NAMALWA (cell line): ENCODE results near the gene UBE2I.
A peak's percentile ranks its signal among the peaks of the same experiment; 100 is the strongest.
"Not testable (repeated sequence)": the region's sequence is repeated elsewhere in the genome, so short reads cannot be mapped to it uniquely, and the experiment has no call there.

ENCODE experiments used
- DNase-seq: peaks from one replicate; pipeline ENCODE4 v3.0.0-alpha.2; 2015; ENCODE audit warnings: low spot score

Gene UBE2I

DNA sequence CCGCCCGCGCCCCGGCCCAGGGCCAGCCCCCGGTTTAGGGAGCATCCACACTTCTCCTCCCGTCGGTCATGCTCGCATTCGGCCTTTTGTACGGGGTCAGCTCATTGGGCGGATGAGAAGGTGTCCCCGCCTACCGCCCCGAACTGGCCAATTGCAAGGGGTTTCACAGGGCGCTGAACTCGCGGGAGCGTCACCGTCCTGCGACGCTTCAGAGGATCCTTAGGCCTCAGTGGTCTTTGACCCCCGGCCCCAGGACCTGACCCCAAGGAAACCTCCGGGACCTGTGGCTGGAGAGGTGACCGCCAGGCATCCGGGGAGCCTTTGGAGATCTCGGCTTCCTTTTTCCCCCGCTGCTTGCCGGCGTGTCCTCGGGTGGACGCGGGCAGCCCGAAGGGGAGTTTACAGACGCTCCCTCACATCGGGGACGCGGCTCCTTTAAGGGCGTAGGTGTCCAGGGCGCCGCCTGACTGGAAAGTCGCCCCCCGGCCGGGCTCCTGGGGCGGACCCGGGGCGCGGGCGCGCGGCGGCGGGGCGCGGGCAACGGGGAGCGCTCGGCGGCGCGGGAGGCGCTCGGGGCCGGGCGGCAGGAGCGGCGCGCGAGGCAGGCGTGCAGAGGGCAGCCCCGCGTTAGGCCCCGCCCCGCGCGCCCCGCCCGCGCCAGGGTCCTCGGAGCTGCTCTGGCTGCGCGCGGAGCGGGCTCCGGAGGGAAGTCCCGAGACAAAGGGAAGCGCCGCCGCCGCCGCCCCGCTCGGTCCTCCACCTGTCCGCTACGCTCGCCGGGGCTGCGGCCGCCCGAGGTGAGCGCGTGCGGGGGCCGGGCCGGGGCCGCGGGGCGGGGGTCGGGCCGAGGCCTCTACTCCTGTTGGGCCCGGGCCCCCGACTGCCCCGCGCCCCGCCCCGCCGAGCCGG lies at the start of gene UBE2I:
Gene UBE2I (plus strand): TSS at position 660 of the 909 bp plus-strand sequence. CDS start 4,395 bp downstream, outside the sequence.
- DNase-seq, result peak; percentile 98

DNA sequence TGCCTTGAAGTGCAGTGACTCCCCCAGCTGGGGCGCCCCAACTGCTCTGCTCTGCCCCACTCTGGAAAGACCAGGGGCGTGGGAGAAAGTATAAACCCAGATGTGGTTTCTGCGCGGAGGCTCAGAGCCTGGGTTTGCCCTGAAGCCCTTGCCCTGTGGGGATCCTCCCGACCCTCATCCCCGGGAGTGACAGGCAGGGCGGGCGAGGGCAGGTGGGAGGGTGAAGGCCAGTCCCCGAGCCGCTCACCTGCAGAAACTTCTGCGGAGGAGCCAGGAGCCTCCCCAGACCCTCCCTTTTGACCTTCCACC lies 49.7 kb upstream of the UBE2I start:
- DNase-seq, result no peak

DNA sequence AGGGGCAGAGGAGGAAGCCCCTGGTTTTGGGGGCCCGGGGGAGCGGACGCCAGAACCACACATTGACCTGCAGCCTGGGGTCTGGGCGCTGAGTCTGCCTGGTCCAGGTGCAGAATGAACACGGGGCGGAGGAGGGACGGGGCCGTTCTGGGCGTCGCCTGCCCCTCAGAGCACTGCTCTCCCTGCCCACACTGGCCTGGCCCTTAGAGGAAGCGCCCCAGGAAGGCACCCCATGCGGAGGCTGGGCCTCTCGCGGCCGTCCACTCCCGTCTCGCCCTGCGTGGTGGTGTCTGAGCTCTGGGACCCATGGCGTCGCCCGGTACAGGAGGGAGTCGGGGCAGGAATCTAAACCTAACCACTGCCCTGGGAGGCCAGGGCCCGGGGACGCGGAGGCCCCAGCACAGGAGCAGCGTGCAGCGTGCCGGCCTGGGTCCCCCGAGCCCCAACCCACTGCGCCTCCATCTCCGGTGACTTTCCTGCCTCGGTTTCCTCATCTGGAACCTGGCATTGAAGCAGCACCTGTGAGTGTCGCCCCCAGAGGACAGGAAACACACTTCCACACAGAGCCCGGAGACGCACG lies 49.2 kb upstream of the UBE2I start:
- DNase-seq, result no peak

DNA sequence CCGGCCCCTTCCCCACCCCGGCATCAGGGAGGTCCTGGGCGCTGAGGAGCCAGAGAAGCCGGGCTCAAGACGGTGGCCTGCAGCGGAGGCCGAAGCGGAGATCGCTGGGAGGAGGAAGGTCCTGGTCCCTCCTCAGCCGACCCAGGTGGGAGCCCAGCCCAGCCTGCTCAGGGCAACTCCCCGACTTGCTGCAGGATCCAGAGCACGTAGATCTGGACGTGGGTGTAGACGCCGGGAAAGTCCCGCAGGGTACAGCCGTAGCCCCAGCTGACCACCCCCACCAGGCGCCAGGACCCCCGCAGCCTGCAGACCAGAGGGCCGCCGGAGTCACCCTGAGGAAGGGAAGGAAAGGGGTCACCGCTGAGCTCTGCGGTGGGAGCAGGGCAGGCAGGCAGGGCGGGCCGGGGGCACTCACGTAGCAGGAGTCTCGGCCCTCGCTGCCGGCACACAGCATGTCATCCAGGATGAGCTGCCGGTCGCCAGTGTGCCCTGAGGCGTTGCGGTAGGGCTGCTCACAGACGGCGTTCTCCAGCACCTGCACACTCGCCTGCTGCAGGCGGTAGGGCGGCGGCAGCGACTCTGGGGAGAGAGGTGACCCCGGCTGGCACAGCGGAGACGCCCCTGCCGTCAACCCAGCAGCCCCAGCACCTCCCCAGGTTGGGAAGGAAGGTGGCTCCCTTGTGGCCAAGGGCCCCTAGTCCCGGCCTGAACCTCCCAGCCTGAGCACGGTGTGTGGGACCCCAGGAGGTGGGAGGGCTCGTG lies 48.1 kb upstream of the UBE2I start:
- DNase-seq, result no peak

DNA sequence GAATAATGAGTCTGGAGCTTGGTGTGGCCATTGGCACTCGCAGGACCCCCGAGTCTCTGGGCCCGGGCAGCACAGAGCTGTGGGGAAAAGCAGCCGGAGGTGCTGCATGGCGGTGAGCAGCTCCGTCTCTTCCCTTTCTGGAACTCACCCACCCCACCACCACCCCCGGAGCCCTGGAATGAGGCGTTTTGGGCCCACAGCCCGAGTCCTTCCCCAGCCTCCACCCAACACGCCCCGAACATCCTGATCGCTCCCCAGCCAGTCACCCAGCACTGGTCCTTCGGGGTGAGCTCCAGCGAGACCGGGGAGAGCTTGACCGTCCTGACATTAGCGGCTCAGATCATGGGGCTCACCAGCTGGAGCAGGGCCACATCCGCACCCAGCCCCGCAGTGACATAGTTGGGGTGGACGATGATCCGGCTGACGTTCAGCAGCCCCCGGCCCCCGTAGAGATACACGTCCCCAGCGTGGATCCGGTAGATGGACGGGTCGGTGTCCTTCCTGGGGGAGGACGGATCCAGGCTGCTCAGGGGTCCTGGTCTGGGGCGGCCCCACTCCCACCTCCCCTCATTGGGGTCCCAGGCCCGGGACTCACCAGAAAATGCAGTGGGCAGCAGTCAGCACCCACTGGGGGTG lies 47.1 kb upstream of the UBE2I start:
- DNase-seq, result no peak

DNA sequence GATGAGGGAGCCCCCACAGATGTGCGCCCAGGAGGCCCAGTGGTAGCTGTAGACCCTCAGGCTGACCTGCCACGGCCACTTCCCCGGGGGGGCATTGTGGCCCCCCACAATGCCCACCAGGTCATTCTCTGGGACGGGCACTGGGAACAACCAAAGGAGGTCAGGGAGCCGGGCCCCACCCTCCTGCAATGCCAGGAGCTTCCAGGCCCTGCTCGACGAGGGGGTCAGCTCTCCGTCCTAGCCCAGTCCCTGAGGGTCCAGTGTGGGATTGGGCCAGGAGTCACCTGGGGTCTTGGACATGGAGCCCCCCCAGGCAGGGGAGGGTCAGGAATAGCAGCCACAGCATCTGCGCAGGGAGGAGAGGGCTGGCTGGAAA lies 46.6 kb upstream of the UBE2I start:
- DNase-seq, result no peak

DNA sequence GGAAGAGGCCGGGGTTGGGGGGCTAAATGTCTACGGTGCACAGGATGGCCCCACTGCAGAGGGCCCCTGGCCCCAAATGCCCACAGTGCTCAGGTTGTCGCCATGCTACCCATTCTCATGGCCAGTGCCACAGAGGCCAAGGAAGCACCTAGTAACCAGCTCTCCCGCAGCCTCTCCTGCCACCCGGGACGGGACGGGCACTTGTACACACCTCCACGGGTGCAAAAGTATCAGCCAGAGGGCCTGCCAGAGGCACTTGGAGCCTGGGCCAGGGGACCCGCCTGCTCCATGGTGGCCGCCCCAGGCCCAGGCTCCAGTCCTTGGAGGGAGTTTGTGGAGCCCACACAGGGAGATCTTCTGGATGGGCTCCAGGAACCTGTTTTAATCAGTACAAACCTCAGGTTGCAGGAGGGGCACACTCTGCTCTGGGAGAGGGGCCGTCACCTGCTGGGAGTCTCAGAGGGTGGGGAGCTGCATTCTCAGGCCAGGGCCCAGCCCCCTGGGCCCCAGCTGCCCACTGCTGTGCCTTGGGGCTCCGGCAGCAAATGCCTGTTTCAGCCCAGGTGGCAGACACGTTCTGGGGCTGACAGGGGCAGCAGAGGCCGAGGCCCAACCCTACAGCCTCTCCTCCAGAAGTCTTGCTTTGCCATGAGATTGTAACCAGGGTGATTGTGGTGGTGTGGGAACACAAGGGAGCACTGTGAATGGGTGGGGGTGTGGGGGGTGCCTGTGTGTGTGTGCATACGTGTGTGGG lies 45.7 kb upstream of the UBE2I start:
- DNase-seq, result no peak

DNA sequence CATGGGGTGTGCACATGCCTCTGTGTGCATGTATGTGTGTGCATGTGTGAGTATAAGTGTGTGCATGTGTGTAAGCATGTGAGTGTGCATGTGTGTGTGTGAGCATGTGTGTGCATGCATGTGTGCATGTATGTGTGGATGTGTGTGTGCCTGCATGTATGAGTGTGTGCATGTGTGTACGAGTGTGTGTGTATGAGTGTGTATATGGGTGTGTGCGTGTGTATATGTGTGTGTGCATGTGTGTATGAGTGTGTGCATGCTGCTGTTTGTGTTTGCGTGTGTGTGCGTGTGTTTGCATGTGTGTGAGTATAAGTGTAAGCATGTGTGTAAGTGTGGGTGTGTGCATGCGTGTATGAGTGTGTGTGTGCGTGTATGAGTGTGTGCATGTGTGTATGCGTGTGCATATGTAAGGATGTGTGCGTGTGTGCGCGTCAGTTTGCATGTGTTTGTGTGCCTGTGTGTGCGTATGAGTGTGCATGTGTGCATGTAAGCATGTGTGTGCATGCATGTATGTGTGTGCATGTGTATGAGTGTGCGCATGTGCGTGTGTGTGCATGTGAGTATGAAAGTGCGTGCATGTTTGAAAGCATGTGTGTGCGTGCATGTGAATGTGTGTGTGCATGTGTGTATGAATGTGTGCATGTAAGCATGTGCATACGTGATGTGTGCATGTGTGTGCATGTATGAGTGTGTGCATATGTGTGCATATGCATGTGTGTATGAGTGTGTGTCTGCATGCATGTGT lies 44.9 kb upstream of the UBE2I start:
- no peak for DNase-seq

DNA sequence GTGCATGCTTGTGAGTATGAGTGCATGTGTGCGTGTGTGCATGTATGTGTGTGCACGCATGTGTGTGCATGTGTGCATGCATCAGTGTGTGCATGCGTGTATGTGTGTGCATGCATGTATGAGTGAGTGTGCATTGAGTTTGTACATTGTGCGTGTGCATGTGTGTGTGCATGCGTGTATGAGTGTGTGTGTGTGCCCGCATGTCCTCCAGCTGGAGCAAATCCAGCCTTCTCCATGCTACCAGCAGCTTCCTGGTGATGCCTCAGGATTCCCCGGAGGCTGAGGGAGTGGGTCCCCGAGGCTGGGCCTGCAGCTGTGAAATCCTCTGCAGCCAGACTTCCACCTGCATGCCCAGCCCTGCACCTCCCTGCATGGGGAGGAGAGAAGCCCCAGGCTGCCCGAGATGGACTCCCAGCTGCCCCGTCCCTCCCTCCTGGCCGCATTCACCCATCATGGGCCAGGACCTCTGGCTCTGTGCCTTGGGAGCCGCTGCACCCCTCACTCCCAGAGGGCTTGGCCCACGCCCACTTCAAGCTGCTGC lies 44.3 kb upstream of the UBE2I start:
- DNase-seq, result no peak

DNA sequence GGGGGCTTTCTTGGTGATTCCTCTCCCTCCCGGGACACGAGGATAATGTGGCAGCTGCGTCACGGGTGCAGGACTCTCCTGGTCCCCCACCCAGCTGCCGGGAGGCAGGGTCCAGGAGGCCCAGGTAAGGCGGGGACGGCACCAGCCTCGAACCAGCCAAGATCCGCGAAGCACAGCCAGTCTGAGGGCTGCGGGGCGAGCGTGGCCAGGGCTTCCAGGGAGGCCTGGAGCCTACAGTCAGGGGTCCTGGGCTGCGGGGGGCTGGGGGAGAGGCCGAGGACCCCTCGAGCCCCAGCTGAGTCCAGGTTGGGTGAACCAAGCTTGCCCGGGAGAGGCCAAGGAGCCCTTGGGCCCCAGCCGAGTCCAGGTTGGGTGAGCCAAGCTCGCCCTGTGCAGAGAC lies 43.6 kb upstream of the UBE2I start:
- no peak for DNase-seq

DNA sequence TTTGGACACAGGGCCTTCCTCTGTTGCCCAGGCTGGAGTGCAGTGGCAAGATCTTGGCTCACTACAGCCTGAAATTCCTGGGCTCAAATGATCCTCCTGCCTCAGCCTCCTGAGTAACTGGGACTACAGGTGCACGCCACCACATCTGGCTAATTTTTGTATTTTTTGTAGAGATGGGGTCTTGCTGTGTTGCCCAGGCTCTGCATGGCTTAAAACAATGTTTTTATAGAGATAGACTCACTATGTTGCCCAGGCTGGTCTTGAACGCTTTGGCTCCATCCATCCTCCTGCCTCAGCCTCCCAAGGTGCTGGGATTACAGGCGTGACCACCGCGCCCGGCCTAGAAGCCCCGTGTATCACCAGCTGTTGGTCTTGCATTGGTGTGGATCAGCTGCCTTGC lies 40.0 kb upstream of the UBE2I start:
- not testable (repeated sequence) for DNase-seq

DNA sequence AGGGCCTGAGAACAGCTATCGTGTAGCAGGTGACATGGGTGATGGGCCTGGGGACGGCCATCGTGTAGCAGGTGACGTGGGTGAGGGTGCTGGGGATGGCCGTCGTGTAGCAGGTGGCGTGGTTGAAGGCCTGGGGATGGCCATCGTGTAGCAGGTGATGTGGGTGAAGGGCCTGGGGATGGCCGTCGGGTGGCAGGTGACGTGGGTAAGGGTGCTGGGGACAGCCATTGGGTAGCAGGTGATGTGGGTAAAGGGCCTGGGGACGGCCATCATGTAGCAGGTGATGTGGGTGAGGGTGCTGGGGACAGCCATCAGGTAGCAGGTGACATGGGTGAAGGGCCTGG lies 38.1 kb upstream of the UBE2I start:
- DNase-seq, result no peak

DNA sequence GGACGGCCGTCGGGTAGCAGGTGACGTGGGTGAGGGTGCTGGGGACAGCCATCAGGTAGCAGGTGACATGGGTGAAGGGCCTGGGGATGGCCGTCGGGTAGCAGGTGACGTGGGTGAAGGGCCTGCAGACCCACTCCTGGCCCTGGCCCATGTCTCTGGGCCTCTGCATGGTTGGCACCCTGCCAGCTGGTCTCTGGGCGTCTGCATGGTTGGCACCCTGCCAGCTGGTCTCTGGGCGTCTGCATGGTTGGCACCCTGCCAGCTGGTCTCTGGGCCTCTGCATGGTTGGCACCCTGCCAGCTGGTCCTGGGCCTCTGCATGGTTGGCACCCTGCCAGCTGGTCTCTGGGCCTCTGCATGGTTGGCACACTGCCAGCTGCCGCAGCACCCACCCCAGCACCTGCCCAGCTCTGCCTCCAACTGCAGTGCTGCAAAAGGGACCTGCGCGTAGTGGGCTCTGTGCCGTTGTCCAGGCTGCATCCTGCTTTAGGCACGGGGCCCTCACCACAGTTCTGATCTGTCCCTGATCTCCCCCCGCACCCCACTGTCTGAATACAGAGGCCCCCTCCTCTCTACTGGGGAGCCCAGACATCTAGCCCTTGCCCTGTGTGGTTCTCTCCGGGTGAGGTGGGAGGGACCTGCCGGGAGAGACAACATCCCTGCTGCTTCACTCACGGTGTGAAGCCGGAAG lies 37.6 kb upstream of the UBE2I start:
- peak; percentile 80 for DNase-seq

DNA sequence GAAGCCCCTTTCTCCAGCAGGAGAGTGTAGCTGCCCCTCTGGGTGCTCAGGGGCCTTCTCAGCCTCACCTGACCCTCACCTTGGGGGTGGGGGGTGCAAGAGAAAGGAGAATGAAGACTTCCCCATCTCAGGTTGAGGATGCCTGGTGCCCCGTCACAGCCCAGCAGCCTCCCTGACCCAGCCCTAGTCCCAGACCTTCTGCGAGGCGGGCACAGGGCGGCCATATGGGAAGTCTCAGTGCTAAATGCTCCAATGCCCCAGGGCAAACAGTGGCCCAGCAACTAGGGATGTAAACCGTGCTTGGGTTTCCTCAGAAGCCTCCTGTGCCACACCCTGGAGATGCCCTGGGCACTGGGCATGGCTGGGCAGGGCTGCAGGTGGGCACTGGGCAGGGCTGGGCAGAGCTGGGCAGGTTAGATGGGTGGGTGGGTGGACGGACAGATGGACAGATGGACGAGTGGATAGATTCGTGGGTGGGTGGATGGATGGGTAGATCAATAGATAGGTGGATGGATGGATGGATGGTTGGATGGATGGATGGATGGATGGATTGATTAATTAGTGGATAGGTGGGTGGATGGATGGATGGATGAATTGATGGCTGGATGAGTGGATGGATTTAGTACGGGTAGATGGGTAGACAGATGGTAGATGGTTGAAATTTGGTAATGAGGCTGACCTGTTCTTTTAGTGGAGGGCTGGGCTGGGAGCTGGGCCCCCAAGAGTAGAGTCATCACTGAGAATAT lies 36.8 kb upstream of the UBE2I start:
- no peak for DNase-seq

DNA sequence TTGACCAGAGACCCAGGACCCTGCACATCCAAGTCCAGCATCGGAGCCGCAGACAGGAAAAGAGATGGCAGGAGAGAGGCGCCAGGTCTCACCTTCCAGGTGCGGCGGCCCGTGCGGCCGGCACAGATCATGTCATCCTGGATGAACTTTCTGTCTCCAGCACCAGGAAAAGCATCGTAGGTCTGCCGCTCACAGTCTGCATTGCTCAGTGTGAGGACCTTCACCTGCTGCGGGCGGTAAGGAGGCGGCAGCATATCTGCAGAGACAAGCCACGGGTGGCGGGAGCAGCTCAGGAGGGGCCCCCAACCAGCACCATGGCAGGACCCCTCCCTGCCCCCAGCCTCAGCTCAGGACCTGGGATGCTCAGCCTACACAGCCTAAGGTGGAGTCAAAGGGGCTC lies 35.6 kb upstream of the UBE2I start:
- DNase-seq, result no peak

DNA sequence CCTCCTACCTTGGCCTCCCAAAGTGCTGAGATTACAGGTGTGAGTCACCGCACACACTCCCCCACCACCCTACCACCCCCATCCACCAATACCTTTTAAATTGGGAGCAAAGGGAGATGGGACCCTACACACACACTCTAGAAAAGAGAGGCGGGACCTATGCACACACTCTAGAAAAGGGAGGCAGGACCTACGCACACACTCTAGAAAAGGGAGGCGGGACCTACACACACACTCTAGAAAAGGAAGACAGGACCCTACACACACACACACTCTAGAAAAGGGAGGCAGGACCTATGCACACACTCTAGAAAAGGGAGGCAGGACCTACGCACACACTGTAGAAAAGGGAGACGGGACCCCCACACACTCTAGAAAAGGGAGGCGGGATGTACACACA lies 34.7 kb upstream of the UBE2I start:
- no peak for DNase-seq

DNA sequence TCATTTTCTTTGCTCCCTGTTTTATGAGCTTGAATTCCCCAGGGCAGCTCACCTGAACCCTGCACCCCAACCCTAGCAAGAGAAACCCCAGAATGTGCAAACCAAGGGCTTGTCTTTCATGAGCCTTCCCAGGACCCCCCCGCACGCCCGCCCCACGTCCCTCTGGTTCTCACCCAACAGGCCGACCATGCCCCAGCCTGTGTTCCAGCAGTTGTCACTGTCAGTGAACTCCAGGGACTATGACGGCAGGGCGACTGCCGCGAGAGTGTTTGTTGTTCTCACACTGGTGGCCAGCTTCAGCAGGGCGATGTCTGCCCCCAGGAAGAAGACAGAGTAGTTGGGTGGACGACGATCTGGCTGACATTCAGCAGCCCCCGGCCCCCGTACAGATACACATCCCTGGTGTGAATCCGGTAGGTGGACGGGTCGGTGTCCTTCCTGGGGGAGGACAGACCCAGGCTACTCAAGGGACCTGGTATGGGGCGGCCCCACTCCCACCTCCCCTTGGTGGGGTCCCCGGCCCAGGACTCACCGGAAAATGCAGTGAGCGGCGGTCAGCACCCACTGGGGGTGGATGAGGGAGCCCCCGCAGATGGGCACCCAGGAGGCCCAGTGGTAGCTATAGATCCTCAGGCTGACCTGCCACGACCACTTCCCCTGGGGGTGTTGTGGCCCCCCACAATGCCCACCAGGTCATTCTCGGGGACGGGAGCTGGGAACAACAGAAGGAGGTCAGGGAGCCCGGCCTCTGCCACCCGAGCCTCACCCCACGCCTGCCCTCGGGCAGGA lies 33.5 kb upstream of the UBE2I start:
- no peak for DNase-seq

DNA sequence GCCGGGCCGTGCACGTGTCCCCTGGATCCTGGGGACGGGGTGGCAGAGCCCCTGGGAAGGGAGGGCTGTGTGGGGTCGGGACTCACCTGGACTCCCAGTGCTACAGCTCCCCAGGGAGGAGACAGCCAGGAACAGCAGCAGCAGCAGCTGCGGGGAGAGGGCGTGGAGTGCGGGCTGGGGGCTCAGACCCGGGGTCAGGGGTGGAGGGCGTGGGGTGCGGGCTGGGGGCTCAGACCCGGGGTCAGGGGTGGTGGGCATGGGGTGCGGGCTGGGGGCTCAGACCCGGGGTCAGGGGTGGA lies 32.9 kb upstream of the UBE2I start:
- no peak for DNase-seq

DNA sequence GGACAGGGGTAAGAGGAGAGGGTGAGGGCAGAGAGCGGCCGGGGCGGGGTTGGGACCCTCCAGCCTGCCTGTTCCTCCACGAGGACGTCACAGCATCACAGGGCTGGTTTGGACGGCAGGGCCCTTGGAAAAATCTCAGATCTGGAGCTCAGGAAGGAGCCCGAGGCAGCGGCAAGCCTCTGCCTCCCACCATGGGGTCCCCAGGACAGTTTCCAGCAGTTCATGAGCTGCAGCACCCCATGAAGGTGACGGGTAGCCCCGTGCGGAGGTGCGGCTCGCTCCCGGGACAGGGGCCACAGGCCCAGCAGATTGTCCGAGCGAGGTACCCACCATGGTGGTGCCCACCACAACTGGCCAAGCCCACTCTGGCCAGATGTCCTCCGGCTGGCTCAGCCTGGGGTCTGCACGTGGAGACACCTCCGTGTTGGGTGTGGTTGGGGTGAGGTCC lies 32.3 kb upstream of the UBE2I start:
- no peak for DNase-seq
